Measurements from ENCODE around the gene SOWAHD.
"Not testable (repeated sequence)": the region's sequence is repeated elsewhere in the genome, so short reads cannot be mapped to it uniquely, and the experiment has no call there.

The SOWAHD gene, protein sequence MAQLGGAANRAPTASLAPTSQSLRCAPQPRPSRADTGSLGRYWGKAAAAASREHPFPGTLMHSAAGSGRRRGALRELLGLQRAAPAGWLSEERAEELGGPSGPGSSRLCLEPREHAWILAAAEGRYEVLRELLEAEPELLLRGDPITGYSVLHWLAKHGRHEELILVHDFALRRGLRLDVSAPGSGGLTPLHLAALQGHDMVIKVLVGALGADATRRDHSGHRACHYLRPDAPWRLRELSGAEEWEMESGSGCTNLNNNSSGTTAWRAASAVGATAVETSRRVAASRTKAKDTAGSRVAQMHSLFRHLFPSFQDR

DNA sequence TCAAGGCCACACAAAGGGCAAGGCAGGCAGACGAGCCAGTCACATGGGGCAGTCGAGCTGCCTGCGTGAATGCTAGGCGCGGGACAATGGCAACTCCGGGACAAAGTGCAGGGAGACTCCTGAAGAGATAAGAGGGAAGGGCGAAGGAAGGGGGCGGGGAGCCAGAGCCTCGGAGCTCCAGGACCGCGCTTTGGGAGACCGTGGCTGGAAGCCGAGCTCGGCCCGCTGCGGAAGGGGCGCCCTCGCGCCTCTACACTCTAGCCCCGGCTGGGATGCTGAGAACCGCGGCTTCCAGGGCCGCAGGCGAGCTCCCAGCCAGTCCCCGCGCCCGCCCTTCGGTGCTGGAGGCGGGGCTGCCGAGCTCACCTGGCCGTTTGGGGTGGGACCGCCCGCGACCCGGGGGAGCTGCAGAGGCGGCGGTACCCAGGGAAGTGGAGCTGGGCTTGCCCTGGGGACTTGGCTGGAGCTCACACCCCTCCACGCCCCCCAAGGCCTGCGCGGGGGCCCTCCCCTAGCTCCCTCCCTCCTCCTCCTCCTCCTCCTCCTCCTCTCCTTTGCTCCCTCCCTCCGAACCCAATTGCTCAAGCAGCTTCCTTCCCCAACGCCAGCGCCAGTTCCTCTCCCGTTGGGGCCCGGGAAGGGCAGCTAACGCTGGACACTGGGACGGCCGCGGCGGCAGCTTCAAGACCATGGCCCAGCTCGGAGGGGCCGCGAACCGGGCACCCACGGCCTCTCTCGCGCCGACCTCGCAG lies at the start of gene SOWAHD:
Gene SOWAHD, plus strand, starts transcription at position 610 of the 752 bp plus-strand sequence. Its CDS starts 80 bp downstream, at position 690.
- in situ Hi-C loops (cut with MboI; ENCODE audit: low sequenced_read_pairs), result no loop called here

DNA sequence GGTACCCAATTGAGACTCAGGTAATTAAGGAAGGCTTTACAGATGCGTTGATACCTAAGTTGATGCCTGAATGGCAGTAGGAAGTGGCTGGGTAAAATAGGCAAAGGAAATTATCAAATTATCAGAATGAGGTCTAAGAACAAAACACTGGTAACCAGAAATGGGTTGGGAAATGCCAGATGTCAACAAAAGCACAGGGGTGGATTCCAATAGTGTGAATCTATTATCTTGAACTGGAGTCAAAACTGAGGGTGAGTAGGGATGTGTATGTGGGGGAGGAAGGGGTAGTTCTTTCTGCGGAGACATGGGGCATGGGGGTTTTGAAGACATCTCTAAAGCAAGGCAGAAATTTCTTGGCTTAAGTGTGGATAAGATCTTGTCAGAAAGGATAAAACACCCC lies 49.5 kb upstream of the SOWAHD start:
- in situ Hi-C loops (cut with MboI; ENCODE audit: low sequenced_read_pairs), result no loop called here

DNA sequence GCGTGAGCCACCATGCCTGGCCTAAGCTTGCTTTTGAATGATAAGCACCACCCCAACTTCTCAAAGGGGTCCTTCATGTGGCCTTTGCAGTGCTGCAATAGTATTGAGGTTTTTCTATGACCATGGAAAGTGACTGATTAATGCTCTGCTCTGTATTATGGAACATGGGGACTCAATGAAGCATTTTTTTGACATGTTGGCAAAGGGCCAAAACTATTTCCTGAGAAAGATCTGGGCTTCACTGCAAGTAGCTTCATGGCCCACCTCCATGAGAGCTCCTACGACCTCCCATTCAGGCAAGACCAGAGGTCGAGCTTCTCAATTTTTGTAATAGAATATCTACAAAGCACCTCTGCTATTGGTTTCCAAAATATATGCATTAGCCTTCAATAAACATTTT lies 48.8 kb upstream of the SOWAHD start:
- in situ Hi-C loops (cut with MboI; ENCODE audit: low sequenced_read_pairs), result no loop called here

DNA sequence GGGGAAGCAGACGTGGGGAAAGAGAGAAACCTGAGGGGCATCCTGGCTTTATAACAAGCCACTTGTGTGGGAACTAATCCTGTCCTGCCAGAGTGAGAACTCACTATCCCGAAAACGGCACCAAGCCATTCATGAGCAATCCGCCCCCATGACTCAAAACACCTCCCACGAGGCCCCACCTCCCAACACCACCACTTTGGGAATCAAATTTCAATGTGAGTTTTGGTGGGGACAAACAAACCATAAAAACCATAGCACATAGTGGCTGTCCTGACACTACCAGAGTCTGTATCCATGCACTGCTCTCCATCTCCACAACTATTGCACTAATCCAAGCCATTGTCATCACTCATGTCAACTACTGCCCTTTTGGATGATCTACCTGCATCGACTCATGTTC lies 36.9 kb upstream of the SOWAHD start:
- in situ Hi-C loops (cut with MboI; ENCODE audit: low sequenced_read_pairs), result no loop called here

DNA sequence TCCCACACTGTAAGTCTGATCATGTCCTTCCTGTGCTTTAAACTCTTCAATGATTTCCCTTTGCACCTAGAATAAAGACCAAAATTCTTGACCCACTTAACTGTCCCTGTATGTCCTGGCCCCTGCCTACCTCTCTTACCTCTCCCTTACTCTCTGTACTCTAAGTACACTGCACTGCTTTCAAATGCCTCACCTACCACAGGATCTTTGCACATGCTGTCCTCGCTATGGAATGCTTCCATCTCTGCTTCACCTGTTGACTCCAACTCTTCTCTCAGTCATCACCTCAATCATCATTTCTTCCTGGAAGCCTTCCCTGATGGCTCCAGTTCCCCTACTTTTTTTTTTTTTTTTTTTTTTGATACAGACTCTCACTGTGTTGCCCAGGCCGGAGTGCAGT lies 36.5 kb upstream of the SOWAHD start:
- in situ Hi-C loops (cut with MboI; ENCODE audit: low sequenced_read_pairs), result no loop called here

DNA sequence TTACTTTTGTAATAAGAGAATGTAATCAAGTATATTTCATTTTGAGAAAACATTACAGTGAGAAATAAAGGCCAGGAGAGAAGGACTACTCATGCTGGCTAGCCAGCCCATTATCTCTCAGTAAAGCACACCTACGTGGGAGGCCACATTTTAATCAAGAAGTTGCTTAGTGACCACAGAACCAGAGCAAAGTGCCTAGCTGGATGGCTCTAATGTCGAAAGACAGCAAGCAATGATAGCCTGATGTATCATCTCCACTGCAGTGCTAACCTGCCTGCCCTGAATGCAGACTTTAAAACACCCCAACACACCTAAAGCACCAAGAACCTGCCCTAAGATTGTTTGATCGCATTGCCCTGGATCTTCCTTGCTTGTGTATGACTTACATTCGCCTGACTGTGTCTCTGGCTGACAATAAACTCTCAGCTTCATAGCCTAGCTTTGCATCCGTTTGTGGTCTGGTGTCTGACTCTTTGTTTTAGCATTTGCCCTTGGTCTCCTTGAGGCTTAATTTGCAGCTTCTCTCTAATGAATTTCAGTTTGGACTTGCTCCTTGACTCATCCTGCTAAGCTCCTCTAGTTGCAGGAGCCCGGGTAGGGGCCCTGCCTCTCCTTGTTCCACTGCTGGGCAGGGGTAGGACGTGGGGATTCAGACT lies 31.4 kb upstream of the SOWAHD start:
- in situ Hi-C loops (cut with MboI; ENCODE audit: low sequenced_read_pairs), result no loop called here

DNA sequence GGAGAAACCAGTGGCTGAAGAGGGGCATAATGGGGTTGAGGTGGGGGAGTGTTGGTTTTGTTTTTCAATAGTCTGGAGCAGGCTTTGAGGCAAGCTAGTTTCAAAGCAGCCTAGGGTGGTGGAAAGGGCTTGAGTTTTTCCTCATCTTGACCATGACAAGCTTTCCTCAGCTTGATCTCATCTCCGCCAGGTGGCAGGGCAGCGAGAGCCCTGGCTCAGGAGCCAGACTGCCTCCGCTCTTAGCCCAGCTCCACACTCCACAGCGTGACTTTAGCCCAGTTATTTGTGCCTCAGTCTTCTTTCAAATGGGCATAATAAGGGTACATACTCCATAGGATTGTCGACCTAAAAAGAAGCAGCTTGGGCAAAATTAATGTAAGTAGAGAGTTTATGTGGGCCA lies 29.9 kb upstream of the SOWAHD start:
- in situ Hi-C loops (cut with MboI; ENCODE audit: low sequenced_read_pairs), result no loop called here

DNA sequence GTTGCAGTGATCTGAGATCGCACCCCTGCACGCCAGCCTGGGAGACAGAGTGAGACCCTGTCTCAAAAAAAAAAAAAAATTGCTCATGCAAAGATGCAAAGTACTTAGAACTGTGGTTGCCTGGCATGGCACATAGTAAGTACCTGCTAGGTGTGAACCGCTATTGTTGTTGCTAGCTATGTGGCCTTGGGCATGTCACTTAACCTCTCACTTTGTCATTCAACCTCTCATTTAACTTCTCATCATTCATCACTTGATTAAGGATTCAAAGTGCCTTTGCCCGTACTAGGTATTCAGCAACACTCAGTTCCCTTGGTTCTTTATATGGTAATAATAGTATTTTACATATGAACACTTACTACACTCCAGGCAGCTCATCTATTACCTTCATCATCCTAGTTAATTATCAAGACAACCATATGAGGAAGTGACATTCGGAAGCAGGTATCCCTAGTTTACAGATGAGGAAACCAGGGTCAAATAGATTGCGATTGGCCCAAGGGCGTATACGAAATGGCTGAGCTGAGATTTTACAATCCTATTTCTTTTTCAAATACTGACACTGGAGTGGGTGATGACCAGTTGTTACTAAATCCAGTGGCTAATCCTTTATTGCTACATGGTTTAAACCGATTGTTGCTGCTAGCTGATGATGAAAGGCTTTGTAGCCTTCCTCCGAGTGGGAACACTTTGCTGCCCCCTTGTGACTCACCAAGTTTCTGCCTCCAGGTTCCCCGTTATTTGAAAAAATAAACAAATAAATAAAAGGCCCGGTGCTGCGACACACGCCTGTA lies 28.8 kb upstream of the SOWAHD start:
- in situ Hi-C loops (cut with MboI; ENCODE audit: low sequenced_read_pairs), result no loop called here

DNA sequence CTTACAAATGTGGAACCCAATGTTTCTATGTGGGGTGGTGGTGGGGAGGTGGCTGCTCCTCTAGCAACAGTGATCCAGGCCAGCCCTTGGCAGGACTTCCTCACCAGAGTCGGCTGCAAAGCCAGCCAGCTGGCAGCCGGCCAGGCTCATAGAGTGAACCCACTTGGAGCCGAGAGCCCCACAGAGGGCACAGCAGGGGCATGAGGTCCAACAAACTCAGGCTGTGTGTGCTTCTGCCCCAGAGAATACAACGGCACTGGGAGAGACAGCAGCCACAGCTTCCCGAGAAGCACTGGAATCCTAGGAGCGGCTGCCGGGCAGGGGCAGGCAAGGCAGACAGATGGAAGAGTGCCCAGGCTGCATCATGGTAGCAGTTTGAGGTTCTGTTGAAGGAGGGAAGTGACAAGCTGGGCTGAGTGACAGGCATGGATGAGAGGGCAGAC lies 23.5 kb upstream of the SOWAHD start:
- in situ Hi-C loops (cut with MboI; ENCODE audit: low sequenced_read_pairs), result no loop called here

DNA sequence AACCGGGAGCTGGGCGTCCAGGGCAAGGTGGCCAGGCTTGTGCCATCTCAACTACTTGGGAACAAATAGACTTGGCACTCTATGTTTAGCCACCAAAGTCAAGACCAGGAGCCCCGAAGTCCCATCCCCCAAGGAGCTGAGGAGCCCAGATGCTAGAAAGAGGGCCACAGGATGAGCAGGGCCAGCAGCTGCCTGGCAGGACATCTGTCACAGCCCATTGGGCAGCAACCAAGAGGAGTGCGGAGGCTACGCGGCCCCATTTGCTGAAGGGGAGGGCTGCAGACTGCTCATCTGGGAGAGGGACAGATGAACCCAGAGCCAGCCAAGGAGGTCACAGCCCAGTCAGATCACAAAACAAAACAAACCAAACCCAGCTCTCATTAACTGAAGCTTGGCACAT lies 22.9 kb upstream of the SOWAHD start:
- in situ Hi-C loops (cut with MboI; ENCODE audit: low sequenced_read_pairs), result no loop called here

DNA sequence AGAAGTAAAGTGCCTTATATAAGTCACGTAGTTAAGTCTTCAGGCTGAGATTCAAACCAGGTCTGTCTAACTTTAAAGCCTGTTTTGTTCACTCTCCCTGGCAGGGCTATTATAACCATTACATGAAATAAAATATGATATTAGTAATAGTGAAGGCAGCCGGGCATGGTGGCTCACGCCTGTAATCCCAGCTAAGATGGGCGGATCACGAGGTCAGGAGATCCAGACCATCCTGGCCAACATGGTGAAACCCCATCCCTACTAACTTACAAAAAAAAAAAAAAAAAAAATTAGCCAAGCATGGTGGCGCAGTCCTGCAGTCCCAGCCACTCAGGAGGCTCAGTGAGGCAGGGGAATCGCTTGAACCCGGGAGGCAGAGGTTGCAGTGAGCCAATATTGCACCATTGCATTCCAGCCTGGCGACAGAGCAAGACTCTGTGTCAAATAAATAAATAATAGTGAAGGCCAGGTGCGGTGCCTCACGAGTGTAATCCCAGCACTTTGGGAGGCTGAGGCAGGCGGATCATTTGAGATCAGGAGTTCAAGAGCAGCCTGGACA lies 22.1 kb upstream of the SOWAHD start:
- in situ Hi-C loops (cut with MboI; ENCODE audit: low sequenced_read_pairs), result no loop called here

DNA sequence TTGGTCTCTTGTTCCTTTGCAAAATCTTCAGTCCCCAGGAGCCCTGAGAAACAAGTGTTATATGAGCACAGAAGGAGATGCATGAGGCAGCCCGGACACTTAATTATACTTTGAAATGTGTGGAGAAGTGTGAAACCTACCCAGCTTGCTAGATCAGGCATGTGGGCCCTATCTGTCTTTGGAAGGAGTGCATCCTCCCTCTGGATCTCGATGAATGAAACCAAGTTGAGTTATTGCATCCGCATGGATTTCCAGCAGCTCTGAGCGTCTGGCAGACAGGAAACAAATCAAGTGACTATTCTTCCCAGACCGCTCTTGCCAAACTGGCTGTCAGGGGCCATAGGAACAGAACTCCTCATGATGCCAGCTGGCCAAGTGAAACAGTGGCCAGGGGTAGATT lies 19.6 kb upstream of the SOWAHD start:
- in situ Hi-C loops (cut with MboI; ENCODE audit: low sequenced_read_pairs), result no loop called here

DNA sequence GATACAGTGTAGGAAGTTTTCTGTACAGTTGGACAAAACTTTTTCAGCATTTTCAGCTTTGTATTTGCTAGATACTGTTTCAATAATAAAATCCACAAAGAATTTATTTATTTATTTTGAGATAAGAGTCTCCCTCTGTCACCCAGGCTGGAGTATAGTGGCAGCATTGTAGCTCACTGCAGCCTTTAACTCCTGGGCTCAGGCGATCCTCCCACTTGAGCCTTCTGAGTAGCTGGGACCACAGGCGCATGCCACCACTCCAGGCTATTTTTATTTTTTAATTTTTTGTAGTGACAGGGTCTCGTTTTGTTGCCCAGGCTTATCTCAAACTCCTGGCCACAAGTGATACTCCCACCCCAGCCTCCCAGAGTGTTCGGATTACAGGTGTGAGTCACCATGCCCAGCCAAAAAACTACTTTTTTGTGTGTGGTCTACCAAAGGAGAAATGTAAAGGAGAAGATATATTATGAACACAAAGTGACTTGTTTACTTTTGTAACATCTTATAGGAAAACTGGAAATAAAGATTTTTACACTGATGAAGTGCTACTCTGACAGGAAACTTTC lies 13.0 kb upstream of the SOWAHD start:
- in situ Hi-C loops (cut with MboI; ENCODE audit: low sequenced_read_pairs), result no loop called here

DNA sequence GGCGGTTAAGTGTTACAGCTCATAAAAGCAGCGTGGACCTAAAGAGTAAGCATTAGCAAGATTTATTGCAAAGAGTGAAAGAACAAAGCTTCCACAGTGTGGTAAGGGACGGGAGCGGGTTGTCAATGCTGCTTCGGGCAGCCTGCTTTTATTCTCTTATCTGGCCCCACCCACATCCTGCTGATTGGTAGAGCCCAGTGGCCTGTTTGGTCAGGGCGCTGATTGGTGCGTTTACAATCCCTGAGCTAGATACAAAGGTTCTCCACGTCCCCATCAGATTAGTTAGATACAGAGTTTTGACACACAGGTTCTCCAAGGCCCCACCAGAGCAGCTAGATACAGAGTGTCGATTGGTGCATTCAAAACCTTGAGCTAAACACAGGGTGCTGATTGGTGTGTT lies 8.3 kb upstream of the SOWAHD start:
- in situ Hi-C loops (cut with MboI; ENCODE audit: low sequenced_read_pairs), result not testable (repeated sequence)

DNA sequence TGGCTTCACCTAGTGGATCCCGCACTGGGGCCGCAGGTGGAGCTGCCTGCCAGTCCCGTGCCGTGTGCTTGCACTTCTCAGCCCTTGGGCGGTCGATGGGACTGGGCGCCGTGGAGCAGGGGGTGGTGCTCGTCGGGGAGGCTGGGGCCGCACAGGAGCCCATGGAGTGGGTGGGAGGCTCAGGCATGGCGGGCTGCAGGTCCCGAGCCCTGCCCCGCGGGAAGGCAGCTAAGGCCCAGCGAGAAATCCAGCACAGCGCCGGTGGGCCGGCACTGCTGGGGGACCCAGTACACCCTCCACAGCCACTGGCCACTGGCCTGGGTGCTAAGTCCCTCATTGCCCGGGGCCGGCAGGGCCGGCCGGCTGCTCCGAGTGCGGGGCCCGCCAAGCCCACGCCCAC lies 7.6 kb upstream of the SOWAHD start:
- in situ Hi-C loops (cut with MboI; ENCODE audit: low sequenced_read_pairs), result not testable (repeated sequence)

DNA sequence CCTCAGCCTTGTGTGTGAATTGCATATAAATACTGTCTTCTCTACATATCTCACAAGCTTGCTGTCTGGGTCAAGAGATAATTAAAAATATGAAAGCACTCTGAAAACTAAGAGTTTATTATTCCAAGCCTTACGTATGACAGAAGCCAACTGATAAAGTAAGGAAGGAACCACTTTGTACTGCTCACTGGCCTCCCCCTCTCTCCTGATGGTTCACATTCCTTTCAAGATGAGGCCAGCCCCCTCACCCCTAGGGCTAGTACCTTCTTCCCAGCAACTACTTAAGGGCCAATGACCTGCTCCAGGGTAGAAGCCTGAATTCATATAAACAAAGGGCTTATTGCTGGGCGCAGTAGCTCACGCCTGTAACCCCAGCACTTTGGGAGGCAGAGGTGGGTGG lies 5.4 kb upstream of the SOWAHD start:
- in situ Hi-C loops (cut with MboI; ENCODE audit: low sequenced_read_pairs), result no loop called here

DNA sequence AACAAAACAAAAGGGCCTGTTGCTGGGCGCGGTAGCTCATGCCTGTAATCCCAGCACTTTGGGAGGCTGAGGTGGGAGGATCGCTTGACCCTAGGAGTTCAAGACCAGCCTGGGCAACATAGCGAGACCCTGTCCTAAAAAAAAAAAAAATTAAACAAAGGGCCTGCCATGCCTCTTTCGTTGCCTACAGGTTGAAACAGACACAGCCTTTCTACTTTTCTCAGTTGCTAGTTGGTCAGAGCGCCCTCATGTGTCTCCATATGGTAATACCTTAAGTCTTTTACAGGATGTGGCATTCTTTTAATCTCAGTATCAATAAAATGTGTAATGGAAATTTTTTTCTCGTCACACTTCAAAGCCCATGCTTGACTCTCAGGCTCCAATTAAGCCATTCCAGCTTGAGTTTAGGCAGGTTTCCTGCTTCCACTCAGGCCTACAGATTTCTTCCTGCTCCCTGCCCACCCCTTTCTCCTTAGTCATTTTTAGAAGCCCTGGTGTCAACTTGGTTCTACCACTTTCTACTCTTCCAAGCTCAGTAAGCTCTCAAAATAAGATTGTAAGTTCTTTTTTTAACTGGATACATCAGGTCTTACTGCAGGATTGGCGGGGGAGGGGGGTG lies 4.6 kb upstream of the SOWAHD start:
- in situ Hi-C loops (cut with MboI; ENCODE audit: low sequenced_read_pairs), result no loop called here

DNA sequence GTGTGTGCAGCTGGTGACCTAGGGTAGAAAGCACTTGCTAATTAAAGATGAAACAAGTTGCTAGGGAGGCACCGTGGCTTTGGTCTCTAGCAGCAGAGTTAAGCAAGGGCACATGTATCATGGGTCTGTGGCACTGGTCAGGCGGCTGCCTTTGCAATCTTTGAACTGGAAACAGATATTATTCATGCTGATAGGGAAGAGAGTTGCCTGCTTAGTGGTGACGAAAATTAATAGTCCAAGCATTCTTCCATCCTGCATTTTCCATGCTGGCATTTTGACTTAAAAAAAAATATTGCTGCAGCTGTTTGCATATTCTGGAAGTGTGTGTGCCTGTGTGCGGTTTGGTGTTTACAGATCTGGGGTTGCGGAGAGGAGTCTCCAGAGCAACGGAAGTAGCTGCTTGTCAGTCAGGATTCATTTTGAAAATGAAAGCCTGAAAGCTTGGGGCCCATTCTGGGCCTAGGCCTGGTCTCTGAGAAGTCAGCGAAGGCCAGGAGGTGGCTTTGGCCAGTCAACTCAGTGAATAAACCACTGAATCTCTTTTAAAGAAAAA lies 2.3 kb upstream of the SOWAHD start:
- in situ Hi-C loops (cut with MboI; ENCODE audit: low sequenced_read_pairs), result no loop called here

DNA sequence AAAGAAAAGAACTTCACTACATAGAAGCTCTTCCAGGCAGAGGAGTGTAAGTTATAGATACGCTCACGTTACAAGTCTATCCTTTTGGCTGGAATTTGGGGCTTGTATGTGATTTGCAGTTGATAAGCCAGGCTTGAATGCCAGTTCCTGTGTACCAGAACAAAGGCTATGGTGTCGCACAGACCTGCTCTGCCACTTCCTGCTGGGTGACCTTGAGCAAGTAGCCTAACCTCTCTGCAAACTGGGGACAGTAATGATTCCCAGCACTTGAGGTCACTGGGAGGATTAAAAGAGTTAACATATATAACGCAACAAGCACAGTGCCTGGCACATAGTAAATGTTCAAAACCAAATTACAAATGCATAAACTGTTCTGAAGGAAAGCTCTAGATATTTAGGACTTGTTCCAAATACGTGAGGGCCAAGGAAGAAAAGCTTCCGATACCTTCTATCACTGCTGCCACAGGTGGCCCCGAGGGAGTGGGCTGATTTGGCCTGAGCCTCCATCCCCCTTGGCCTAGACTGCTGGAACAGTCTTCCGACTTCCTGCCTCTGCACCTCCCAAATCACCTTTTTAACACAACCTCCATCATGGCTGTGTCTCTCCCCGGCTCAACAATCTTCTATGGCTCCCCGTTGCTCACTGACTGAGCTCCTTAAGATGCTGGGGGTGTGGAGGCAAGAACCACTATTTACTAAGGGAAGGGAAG lies 1.3 kb upstream of the SOWAHD start:
- in situ Hi-C loops (cut with MboI; ENCODE audit: low sequenced_read_pairs), result no loop called here
